Liver (tissue), 9 donors: ENCODE data around the gene PDGFB. TPM values are rescaled to one million over a fixed set of nuclear protein-coding genes. Genes with fewer than 3 reads are reported as not detected.

Experiments
- DNase-seq: peaks from one replicate; pipeline ENCODE4 v3.0.0-alpha.2; 2017; ENCODE audit warnings: low spot score
- H3K27ac ChIP-seq, 2 donors: one replicate each; pipeline ENCODE4 v1.7.0; 2013; ENCODE audit warnings: inconsistent platforms in 2 of 2, low read length in 2 of 2, control low read depth in 1 of 2, low read depth in 1 of 2, mild to moderate bottlenecking in 1 of 2
- H3K27me3 ChIP-seq, 4 donors: one replicate each; pipeline versions ENCODE4 v1.6.1 to v1.7.0; 2013; ENCODE audit warnings: low read length in 3 of 4, inconsistent platforms in 1 of 4, mild to moderate bottlenecking in 1 of 4, moderate library complexity in 1 of 4; ENCODE audit not compliant: control insufficient read depth in 4 of 4, insufficient read depth in 4 of 4
- H3K36me3 ChIP-seq, 4 donors: one replicate each; pipeline versions ENCODE4 v1.6.1 to v1.7.0; 2013; ENCODE audit warnings: low read length in 3 of 4, mild to moderate bottlenecking in 3 of 4, low read depth in 1 of 4, moderate library complexity in 1 of 4; ENCODE audit not compliant: control insufficient read depth in 4 of 4, insufficient read depth in 3 of 4
- H3K4me1 ChIP-seq, 4 donors: one replicate each; pipeline versions ENCODE4 v1.6.1 to v1.7.0; 2013; ENCODE audit warnings: low read length in 3 of 4, mild to moderate bottlenecking in 3 of 4, moderate library complexity in 1 of 4; ENCODE audit not compliant: control insufficient read depth in 4 of 4, insufficient read depth in 4 of 4
- H3K4me3 ChIP-seq, 3 donors: one replicate each; pipeline versions ENCODE4 v1.6.1 to v1.7.0; 2013; ENCODE audit warnings: low read length in 3 of 3, control low read depth in 1 of 3, low read depth in 1 of 3, mild to moderate bottlenecking in 1 of 3
- H3K9ac ChIP-seq, 2 donors: one replicate each; pipeline ENCODE4 v1.7.0; 2013; ENCODE audit warnings: low read length in 2 of 2, mild to moderate bottlenecking in 2 of 2, moderate library complexity in 2 of 2, control low read depth in 1 of 2, low read depth in 1 of 2
- H3K9me3 ChIP-seq, 4 donors: one replicate each; pipeline versions ENCODE4 v1.6.1 to v1.7.0; 2013; ENCODE audit warnings: low read length in 3 of 4; ENCODE audit not compliant: control insufficient read depth in 4 of 4
- EGR1 ChIP-seq, 2 donors: IDR thresholded peaks; 2 replicates each; pipeline ENCODE4 v1.6.1; 2016 to 2018; ENCODE audit warnings: antibody characterized with exemption in 2 of 2, low read depth in 2 of 2
- FOXA1 ChIP-seq: IDR thresholded peaks from 2 replicates; pipeline ENCODE4 v1.6.1; 2016; ENCODE audit warnings: antibody characterized with exemption
- FOXA2 ChIP-seq: IDR thresholded peaks from 2 replicates; pipeline ENCODE4 v1.6.1; 2016; ENCODE audit warnings: antibody characterized with exemption
- GABPA ChIP-seq, 2 donors: IDR thresholded peaks in 1 of 2; conservative IDR thresholded peaks in 1 of 2; 2 replicates each; pipeline ENCODE4 v1.6.1; 2016; ENCODE audit warnings: antibody characterized with exemption in 2 of 2, mild to moderate bottlenecking in 1 of 2, moderate library complexity in 1 of 2
- HNF4A ChIP-seq, 2 donors: conservative IDR thresholded peaks; 2 replicates each; pipeline ENCODE4 v1.6.1; 2016; ENCODE audit warnings: antibody characterized with exemption in 2 of 2, mild to moderate bottlenecking in 2 of 2
- HNF4G ChIP-seq: IDR thresholded peaks from 2 replicates; pipeline ENCODE4 v1.6.1; 2016; ENCODE audit warnings: antibody characterized with exemption
- MAX ChIP-seq: IDR thresholded peaks from 2 replicates; pipeline ENCODE4 v1.6.1; 2016; ENCODE audit warnings: antibody characterized with exemption
- NR2F2 ChIP-seq: IDR thresholded peaks from 2 replicates; pipeline ENCODE4 v1.6.1; 2016; ENCODE audit warnings: antibody characterized with exemption
- REST ChIP-seq: IDR thresholded peaks from 2 replicates; pipeline ENCODE4 v1.6.1; 2016; ENCODE audit warnings: antibody characterized with exemption, mild to moderate bottlenecking
- RXRA ChIP-seq, 2 donors: IDR thresholded peaks; 2 replicates each; pipeline ENCODE4 v1.6.1; 2017 to 2018; ENCODE audit warnings: antibody characterized with exemption in 2 of 2, mild to moderate bottlenecking in 1 of 2
- TAF1 ChIP-seq: conservative IDR thresholded peaks from 2 replicates; pipeline ENCODE4 v1.6.1; 2016; ENCODE audit warnings: antibody characterized with exemption, mild to moderate bottlenecking
- YY1 ChIP-seq: IDR thresholded peaks from 2 replicates; pipeline ENCODE4 v1.6.1; 2016; ENCODE audit warnings: antibody characterized with exemption, mild to moderate bottlenecking
- ZBTB33 ChIP-seq: IDR thresholded peaks from 2 replicates; pipeline ENCODE4 v1.6.1; 2016; ENCODE audit warnings: antibody characterized with exemption
- WGBS: extraction: QIAGEN DNeasy Blood & Tissue Kit; methylation state at CpG from one replicate; pipeline ENCODE4 v1.1.7; 2013; 5-methylcytosine and 5-hydroxymethylcytosine counted together
- polyA plus RNA-seq, 2 donors: library from polyadenylated mRNA; stranded (reverse) in 1 of 2; unstranded in 1 of 2; fragments of 200-250 nt in 1 of 2; fragments of >200 nt in 1 of 2; fragmentation: Nextera tagmentation in 1 of 2; extraction: Ambion mirVana in 1 of 2; gene quantifications; one replicate each; pipeline versions ENCODE4 v1.2.1 to v1.2.3, GENCODE V29; 2013 to 2015
- total RNA-seq, 2 donors: library from RNA; depleted of rRNA; stranded (reverse); fragments of >200 nt; gene quantifications; one replicate each; pipeline ENCODE4 v1.2.3, GENCODE V29; 2014
- TF ChIP-seq, protein P1 (sequence below): fragments of 150-350 bp; IDR thresholded peaks from 2 replicates; pipeline ENCODE4 v1.5.1; 2017; ENCODE audit warnings: improper control_type of control experiment, low read depth, low read length; ENCODE audit not compliant: missing input control
- donor health status: healthy.
- donor health status: healthy.
- donor health status: healthy.
- donor health status: healthy.
- donor health status: healthy.

PDGFB gene
- total and polyA plus RNA-seq, 4 donors, result 0.25 to 4.5 (median 1.7) TPM

- WGBS, result 98% methylated on average over 8 of the region's 8 CpGs
- no peaks in the 10 kb centered on the region for H3K9me3 ChIP-seq
These were observed 63.4 kb downstream of the PDGFB start for GRCh38 chr22:39181356-39181755.

More at GRCh38 chr22:39181356-39181755, 63.4 kb downstream of the PDGFB start:
- Histone ChIP-seq H3K27me3 (no peaks in the 10 kb centered on the region), H3K27ac (no peak overlapping the region), H3K9ac (no peak overlapping the region), H3K36me3 (no peaks in the 10 kb centered on the region), H3K4me3 (no peak overlapping the region), H3K4me1 (peaks cover 0 to 8% (median 0%) of the 10 kb centered on the region in 4 donors)
- no peak for DNase-seq
- TF ChIP-seq HNF4G (no peak), EGR1 (IDR thresholded peaks at IDR 0.05; ENCODE audit: low read depth in 2 of 2) (no peak), GABPA (IDR thresholded peaks at IDR 0.05 in 1 of 2, conservative IDR thresholded peaks at IDR 0.05 in 1 of 2) (no peak), YY1 (no peak), RXRA (IDR thresholded peaks at IDR 0.05) (no peak), TAF1 (no peak), REST (no peak), MAX (no peak), FOXA1 (no peak), FOXA2 (no peak), ZBTB33 (no peak), NR2F2 (no peak), HNF4A (conservative IDR thresholded peaks at IDR 0.05) (no peak)
- TF ChIP-seq, protein P1, sequence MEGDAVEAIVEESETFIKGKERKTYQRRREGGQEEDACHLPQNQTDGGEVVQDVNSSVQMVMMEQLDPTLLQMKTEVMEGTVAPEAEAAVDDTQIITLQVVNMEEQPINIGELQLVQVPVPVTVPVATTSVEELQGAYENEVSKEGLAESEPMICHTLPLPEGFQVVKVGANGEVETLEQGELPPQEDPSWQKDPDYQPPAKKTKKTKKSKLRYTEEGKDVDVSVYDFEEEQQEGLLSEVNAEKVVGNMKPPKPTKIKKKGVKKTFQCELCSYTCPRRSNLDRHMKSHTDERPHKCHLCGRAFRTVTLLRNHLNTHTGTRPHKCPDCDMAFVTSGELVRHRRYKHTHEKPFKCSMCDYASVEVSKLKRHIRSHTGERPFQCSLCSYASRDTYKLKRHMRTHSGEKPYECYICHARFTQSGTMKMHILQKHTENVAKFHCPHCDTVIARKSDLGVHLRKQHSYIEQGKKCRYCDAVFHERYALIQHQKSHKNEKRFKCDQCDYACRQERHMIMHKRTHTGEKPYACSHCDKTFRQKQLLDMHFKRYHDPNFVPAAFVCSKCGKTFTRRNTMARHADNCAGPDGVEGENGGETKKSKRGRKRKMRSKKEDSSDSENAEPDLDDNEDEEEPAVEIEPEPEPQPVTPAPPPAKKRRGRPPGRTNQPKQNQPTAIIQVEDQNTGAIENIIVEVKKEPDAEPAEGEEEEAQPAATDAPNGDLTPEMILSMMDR, result no peak
